HG03025 (cell line): ENCODE results near the gene FRAS1.
A peak's percentile ranks its signal among the peaks of the same experiment; 100 is the strongest.
"Not testable (repeated sequence)": the region's sequence is repeated elsewhere in the genome, so short reads cannot be mapped to it uniquely, and the experiment has no call there.

Source experiments
- ATAC-seq: cut with Tn5 transposase; IDR thresholded peaks from one replicate; pipeline ENCODE4 v1.9.1; 2021; ENCODE audit warnings: mild to moderate bottlenecking, moderate library complexity; ENCODE audit not compliant: unreplicated experiment, low FRiP score

The FRAS1 gene

DNA sequence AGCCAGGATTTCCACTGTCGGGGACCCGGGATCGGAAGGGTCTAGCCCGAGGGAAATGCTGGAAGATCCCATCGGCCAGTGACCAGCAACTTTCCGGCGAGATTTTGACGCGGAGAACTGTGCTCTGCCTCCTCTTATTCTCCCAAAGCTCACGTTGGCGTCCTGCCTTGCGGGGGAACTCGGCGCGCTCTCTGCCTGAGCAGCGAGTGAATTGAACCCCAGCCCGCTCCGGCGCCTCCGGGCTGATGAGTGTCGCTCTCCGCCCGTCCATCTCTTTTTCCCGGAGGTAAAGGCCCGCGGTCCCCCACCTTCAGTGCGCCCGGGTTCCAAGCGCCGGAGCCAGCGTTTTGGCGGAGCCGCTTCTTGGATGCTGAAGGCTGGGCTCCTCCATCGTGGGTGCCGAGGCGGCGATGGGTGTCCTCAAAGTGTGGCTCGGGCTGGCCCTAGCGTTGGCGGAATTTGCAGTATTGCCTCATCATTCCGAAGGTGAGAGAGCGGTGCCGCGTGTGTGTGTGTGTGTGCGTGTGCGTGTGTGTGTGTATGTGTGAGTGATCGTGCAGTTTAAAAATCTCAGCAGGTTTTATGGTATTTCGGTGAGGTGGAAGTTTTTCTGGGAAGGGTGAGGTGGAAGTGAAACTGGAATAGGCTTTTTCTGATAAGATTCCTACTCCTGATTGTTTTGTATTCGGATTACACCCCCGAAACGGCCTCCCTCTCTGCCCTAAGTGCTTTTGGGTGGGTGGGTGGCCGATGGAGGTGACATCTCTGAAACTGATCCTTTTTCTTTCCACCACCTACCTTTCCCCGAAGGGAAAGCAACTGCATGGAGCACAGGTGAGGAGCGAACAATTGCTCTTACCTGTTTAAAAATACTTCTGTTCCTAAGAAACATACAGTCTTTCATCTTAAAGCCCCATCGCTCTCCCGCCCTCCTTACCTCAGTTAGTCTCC lies 752 bp downstream of the FRAS1 start:
- peak; percentile 30 for ATAC-seq

DNA sequence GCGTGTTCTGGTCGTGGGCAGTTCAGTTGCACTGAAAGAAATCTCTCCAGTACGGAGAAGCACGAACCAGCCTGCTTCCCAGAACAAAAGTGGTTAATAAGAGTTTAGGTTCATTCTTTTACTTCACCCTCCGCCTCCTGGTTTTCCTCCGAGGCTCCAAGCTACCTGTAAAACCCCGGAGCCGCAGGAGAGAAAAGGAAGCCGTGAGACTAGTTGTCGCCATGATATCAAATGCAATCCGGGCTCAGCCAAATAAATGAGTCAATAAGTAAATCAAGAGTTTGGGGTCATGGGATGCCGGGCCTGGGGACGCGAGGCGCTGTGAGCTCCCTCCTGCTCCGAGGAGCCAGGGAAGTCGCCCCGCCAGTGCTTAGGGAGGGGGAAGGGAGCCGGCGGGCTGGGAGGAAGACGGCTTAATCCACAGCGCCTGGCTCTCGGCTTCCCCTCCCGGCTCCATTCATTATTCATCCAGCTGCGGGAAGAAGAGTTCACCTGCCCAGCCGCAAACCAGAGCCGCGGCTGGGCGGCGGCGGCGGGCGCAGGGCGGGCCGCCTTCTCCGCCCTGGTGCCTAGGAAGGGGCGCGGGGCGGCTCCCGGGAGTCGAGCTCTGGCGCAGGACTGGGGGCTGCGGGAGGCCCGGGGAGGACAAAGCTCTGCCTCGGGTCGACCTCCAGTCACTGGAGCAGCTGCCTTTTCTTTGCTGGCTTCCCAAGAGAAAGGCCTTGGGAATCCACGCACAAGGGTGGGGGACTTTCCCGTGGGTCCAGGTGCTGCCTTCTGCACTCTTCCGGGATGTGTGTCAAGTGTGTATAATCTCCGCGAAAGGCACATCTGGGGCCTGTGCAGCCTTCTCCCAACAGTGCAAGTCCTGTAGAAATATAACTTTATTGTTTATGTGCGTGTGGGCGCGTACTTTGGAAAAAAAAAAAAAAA lies 1.7 kb downstream of the FRAS1 start:
- no peak for ATAC-seq

DNA sequence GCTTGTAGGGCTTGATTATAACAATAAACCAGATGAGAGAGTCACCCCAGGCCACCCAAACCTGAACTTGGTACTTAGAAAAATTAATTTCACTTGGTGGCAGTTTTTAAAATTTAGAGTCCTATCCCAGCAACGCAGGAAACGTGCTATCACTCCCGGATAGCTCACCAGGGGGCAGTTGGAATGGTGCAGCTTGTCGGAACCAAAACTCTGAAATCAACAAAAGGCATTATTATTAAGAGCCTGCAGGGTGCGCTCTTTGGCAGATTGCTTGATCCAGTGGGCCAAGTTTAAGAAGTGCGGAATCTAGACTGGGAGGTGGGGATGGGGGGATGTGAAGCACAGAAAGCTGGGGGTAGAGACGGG lies 2.4 kb downstream of the FRAS1 start:
- no peak for ATAC-seq

DNA sequence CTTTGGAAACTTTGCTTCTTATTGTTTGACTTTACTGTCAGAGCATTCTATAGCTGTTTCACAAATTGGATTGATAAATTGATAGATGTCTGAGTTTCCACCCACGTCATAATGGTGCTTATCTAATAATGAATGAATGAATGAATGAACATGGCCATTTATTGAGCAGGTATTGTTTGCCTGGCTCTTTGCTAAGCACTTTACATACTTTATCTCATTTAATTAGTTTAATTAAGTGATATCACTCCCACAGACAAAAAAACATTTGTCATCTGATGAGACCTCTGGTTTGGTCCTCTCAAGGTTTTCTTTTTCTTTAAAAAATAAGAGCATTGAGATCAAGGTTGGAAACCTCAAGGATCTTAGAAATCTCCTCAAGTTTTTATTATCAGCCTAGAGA lies 2.8 kb downstream of the FRAS1 start:
- no peak for ATAC-seq

DNA sequence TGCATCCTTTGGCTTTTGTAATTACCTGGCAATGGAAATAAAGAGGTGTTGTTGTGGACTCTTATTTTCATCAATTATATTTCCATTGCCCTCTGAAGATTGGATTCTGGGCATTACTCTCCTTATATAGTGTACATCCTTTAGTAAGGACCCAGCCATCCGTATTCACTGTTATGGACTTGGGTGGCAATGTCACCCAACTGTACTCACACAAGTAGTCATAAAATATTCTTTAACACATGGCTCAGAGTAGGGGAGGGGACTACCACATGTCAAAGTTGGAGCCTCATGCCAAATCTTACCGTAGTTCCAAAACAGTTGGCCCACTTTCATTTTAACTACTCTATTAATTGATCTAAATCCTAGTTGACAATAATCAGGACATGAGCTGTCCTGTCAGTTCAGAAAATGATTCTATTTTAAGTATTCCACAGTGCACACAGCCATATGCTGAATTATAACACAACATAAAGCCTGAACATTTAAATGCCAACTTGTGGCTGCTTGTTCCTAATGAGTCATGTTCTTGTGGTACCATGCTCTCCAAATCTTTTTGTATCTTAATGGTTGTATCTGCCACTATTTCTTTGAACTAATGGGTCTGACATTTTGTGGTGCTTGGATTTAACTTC lies 4.9 kb downstream of the FRAS1 start:
- no peak for ATAC-seq

DNA sequence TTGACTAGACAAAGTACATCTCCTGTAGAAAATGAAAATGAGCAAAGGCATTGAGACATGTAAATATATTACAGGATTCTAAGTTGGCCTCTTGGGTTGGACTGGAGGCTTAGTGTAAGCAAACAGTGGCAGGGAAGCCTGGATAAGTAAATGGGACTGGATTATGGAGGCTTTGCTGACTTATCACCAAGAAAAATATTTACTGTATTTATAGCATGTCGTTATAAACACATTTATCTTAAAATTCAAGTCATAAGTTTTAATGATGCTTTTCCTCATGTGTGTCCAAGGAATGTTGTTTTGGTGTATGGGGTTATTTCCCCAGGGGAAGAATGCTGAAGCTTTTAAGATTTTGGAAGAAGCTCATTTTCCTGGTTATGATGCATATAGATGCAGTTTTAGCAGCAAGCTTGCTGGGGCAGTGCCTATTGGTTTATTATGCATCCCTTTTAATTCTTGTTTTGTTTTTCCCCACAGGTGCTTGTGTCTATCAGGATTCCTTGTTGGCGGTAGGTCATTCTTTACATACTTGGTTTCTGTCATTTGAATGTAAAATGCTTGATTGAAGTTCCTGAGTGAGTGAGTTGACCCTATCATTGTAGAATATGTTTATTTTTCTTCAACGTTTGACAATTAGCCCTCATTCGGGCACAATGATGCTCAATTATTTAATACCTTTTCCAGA lies 8.5 kb downstream of the FRAS1 start:
- ATAC-seq = no peak

DNA sequence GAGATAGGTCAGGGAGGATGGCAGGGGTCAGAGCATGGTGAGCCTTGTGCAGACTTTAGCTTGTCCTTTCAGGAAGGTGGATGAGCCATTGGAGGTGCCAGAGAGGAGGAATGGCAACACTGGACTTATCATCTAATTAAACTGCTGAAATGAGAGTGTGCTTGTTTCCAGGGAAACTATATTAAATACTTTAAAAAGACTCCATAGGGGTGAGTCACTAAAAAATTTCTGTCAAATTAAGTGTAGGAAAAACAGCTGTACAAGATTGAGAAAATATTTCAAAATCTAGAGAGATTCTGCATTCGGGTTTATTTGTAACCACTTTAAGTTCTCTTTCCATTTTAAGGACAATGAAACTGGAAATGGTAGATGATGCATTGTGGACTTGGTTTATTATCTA lies 11.4 kb downstream of the FRAS1 start:
- ATAC-seq = no peak

DNA sequence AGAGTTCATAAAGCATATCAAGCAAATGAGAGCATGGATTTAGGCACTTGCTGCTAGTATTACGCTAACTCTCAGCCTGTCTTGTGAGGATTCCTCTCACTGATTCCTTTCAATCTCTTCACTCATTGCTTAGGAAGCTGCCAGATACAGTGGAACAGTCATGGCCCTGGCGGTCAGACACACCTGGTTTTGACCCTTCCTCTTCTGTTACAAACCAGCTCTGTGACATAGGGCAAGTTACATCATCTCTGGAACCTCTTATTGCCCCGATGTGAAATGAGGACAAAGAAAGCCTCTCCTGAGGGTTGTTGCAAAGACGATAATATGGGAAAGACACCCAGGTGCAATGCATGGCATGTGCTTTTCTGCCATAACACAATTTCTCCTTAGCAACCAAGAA lies 12.2 kb downstream of the FRAS1 start:
- no peak for ATAC-seq

DNA sequence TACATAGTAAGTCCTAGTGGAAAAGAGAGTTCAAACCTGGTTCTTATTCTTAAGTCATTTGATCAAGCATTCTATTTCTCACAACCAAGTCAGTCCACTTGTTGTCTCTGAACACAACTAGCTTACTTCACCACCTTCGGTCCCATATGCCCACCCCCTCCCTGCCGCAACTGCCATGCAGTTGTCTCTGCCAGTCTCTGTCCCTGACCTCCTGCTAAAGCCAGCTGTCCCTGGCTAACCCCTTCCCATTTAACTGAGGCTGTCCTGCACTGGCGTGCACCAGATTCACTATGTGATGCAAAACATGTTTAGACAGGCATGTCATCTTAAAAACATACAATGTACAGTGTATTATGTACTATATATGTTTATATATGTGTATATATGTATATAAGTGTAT lies 12.7 kb downstream of the FRAS1 start:
- ATAC-seq = no peak

DNA sequence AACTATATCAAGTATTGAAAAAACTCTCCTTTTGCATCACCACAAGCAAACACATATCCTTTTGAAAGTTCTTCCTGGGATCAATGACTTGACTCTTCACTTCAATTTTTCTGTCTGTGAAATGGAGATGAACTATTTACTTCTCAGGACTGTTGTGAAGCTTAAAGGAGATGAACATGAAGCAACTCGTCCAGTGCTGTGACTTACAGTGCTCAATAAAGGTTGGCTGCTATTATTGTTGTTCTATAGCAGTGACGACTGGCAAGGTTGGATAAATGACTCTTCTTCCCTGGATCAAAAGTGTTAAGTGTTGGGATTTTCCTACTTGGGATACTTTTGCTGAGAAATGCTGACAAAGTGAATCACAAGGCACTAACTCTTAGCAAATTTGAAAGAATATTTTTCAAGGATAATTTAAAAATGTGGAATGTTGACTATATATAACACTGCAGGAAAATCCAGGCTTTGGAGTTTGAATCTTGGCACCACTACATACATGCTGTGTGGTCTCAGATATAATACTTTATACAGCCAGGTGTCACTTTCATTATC lies 13.7 kb downstream of the FRAS1 start:
- ATAC-seq = no peak

DNA sequence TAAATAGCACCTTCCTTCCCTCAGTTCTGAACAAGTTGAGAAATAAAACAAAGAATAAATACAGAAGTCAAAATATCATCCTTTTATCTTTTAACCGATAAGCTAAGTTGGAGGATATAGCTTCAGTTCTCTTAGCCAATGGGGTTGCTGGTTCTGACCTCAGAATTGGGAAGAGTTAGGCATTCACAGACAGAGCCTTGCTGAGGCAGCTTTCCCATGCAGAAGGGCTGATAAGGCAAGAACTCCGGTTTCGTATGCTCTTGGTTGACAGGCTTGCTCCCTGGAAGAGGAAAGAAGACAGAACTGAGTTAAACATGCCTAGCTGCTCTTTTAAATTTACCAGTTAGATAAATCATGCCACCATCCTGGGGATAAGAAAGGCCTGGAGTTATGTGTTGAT lies 17.6 kb downstream of the FRAS1 start:
- no peak for ATAC-seq

DNA sequence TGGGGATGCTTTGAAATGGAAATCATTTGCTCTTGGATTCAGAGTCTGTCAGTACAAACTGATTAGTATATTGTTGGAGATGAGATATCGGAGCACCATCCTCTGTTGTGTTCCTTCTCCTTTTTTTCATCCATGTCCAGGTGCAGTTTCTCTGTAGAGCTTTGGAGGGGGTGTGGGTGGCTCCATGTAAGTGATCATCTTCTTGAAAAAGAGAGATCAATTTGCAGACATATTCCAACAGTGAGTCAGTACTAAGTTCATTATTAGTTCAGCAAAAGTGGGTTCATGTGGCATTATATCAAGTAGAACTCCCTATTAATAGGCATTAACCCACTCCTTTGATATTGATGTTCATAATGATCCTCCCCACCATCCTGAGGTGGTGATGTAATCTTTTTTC lies 18.9 kb downstream of the FRAS1 start:
- ATAC-seq = no peak

DNA sequence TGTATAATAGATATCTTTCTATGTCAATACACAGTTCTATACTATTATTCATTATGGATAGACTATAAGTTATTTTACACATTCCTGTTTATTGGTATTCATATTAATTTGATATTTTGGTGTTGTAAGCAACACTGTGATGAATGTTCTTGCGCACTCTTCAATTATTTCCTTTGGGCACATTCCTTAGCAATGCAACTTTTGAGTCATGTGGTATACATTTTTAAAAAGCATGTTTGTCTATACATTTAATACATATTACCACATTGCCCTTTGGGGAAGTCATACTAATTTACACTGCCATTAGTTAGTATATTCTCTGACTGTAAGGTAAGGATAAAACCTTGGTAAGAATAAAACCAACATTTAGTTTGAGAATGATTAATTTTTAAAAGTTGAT lies 21.0 kb downstream of the FRAS1 start:
- ATAC-seq = no peak

DNA sequence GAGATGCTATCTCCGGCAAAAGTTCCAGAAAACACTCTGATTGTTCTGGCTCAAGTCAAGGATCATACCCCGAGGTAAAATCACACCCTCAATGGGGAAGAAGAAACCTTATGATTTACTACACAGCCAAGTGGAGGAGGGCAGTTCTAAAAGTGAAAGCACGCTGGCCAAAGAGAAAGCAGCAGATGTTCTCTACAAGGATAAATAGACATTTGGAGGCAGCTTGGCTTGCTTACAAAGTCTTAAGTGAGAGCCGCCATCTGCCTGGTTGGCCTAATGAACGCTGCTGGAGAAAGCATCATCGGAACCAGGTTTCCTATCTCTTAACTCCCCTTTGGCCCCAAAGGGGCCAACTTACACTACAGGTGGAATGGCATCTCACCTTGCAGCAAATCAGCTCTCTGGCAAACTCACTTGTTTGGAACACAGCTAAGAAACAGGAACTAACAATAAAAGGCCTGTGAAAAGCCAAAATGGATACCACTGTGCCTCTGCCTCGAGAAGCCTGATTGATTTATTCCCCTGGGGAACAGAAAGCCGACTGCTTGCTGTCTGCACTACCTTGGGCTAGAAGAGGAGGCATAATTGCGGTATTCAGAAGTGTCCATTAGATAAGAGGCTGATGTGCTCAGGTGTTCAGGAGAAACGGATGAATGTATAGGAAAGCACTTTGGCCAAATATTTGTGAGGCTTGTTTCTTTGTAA lies 22.8 kb downstream of the FRAS1 start:
- ATAC-seq = no peak

DNA sequence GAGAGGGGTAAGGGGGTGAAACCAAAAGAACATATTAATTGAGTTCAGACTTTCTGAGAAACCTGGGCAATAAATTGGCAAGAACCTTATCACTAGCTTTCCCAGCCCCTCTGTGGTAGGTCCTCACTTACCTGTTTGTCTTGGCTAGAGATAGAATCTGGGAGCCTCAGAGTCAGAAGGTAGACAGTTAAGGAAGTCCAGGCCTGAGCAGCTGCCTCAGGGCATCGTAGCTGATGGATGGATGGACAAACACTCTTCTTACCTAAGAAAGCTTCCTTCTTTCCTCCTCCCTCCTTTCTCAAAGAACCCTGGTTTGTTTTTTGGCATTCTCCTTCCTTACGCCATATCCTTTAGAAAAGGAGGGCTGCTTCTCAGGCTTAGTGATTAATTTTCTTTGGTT lies 24.4 kb downstream of the FRAS1 start:
- no peak for ATAC-seq

DNA sequence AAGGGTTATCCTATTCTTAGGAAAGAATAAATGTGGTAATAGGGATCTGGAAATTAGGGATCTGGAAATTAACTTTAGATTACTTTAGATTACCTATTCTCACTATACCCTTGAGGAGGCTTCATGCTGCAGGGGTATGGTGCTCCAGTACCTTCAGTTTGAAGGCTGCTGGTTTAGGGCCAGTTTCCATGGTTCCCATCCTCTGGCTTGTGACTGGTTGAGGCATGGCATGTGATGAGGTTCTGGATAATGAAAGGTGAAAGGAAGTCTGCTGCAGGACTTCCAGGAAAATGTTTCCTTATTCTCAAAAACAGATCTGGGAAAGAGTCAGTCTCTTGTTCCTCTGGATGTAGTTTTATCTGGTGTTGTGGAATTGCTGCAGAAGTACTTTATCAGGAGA lies 25.9 kb downstream of the FRAS1 start:
- ATAC-seq = no peak

DNA sequence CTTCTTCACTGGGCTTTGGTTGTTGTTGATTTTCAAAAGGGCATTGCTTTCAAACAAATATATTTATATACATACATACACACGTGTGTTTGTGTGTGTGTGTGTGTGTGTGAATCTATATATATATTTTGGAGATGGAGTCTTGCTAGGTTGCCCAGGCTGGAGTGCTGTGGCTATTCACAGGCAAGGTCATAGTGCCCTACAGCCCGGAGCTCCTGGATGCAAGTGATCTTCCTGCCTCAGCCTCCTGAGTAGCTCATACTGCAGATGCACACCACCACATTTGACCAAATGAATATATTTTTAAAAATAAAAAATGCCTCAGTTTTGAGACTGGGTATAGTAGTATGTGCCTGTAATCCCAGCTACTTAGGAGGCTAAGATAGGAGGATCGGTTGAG lies 34.4 kb downstream of the FRAS1 start:
- no peak for ATAC-seq

DNA sequence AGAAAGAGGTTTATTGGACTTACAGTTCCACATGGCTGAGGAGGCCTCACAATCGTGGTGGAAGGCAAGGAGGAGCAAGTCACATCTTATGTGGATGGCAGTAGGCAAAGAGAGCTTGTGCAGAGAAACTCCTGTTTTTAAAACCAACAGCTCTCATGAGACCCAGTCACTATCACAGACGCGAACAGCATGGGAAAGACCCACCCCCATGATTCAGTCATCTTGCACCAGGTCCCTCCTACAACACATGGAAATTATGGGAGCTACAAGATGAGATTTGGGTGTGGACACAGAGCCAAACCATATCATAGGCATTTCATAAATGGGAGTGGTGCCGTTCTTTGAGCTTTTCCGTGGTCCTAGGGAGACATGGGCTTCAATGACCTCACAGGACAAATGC lies 35.2 kb downstream of the FRAS1 start:
- not testable (repeated sequence) for ATAC-seq

DNA sequence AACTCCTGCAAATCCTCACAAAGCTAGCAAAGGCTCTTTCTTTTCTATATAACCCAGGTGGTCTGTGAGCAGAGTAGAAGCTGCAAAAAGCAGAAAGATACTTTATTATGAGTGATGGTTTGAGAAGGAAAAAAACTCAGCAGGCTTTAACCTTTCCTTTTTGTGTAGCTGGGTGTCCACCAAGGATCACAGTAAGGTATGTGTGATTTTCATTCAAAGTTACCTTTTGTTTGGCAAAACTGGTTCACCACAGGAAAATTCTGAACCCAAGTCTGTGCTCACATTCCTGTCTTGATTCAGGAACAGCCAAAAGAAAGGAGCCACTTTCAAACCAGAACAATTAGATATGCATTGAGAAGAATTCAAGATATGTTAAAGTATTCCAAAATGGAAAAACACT lies 35.7 kb downstream of the FRAS1 start:
- ATAC-seq = no peak

DNA sequence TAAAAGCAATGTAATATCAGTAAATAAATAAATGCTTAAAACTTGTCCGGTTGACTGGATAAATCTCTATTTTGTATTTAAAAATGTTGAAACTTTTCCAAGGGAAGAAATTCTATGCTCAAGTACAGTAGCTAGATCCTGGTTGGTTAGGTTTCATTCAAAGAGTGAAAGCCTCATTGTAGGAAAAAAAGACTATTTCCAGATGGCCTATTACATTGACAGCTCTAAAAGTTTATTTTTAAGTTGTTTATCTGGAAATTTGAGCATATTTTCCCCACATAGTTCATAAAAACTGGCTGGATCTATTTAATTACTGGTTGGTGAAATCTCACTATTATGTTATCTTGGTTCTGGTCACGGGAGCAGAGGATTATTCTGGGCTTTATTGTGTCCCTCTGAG lies 38.0 kb downstream of the FRAS1 start:
- ATAC-seq = no peak
